ENCODE results near the gene MRPL38. TPM values are rescaled to one million over a fixed set of nuclear protein-coding genes. Genes with fewer than 3 reads are reported as not detected.

MRPL38 gene
- total RNA-seq, 3 donors from 2014 or later (not counting 1 experiment from before 2014, with no cell fraction given): 68.6 to 110 (median 96.7) TPM

- H3K27ac ChIP-seq (ENCODE audit: low read length): no peak overlapping the region
- no peaks in the 10 kb centered on the region for H3K9me3 ChIP-seq (ENCODE audit: control insufficient read depth, insufficient read depth, low read length)
- H3K4me1 ChIP-seq (ENCODE audit: control insufficient read depth, insufficient read depth, low read length): no peaks in the 10 kb centered on the region
- Mint-ChIP-seq H3K27me3 (ENCODE audit: low read depth in 2 of 2) (no peaks in the 10 kb centered on the region), H3K4me1 (no peaks in the 10 kb centered on the region), H3K4me3 (no peak overlapping the region), H3K27ac (no peak overlapping the region), H3K36me3 (no peaks in the 10 kb centered on the region), H3K9me3 (no peaks in the 10 kb centered on the region)
- no peaks in the 10 kb centered on the region for H3K27me3 ChIP-seq (ENCODE audit: control insufficient read depth, insufficient read depth, low read length)
- H3K36me3 ChIP-seq (ENCODE audit: control insufficient read depth, insufficient read depth, low read length): no peaks in the 10 kb centered on the region
- 96% methylated on average over 15 of the region's 15 CpGs for WGBS (ENCODE audit: insufficient coverage)
- H3K4me3 ChIP-seq (ENCODE audit: low read length): no peak overlapping the region
- intact Hi-C loops (cut with micrococcal nuclease): no loop called here
- ATAC-seq (no peak), DNase-seq (no peak)
- TF ChIP-seq CTCF (IDR thresholded peaks at IDR 0.05): no peak
These were observed 21.2 kb upstream of the MRPL38 start for GRCh38 chr17:75925912-75926311.

GRCh38 chr17:75925103-75925502, 20.4 kb upstream of the MRPL38 start:
- Mint-ChIP-seq H3K4me3 (no peak overlapping the region), H3K27ac (no peak overlapping the region), H3K4me1 (no peaks in the 10 kb centered on the region), H3K36me3 (no peaks in the 10 kb centered on the region), H3K9me3 (no peaks in the 10 kb centered on the region), H3K27me3 (ENCODE audit: low read depth in 2 of 2) (no peaks in the 10 kb centered on the region)
- Histone ChIP-seq H3K36me3 (ENCODE audit: control insufficient read depth, insufficient read depth, low read length) (no peaks in the 10 kb centered on the region), H3K4me1 (ENCODE audit: control insufficient read depth, insufficient read depth, low read length) (no peaks in the 10 kb centered on the region), H3K4me3 (ENCODE audit: low read length) (no peak overlapping the region), H3K9me3 (ENCODE audit: control insufficient read depth, insufficient read depth, low read length) (no peaks in the 10 kb centered on the region), H3K27me3 (ENCODE audit: control insufficient read depth, insufficient read depth, low read length) (no peaks in the 10 kb centered on the region), H3K27ac (ENCODE audit: low read length) (no peak overlapping the region)
- intact Hi-C loops (cut with micrococcal nuclease): no loop called here
- DNase-seq (no peak), ATAC-seq (no peak)
- WGBS (ENCODE audit: insufficient coverage): 98% methylated on average over 11 of the region's 11 CpGs
- TF ChIP-seq CTCF (IDR thresholded peaks at IDR 0.05): no peak

DNA sequence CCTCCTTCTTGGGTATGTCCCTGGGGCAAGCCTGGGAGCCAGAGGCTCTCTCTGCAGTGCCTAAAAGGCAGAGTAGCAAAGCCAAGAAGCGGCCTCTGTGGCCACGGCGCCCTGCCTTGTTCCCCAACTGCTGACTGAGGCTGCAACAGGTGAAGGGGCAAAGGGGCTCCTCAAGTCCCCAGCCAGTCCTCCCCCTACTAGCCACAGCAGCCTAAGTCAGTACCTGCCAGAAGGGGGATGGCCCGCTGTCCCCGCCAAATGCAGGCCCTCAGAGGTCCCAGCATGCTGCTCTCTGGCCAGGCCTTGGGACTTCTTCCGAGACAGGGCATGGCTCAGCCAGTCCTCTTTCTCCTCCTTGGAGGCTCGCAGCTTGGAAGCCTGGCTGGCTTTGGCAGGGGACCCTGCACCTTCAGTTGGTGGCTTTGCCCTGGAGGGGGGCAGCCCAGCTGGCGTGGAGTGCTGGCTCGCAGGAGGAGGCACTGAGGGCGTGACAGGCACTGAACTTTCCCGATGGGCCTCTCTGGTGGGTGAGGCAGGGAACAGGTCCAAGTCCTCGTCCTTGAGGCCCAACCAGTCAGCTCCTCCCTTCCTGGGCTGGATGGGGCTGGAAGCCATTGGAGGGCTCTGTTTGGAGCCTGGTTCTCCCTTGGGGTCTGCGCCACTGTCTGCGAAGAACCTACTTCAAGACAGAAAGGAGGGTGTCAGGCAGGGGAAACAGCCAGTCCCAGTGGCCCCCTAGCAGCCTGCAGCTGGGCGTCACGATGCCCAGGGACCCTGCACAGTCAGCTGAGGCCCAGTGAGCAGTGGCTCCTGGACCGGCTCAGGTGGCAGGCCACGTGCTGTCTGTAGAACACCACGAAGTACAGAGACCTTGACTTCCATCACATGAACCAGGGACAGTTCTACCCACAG, 18.5 kb upstream of the MRPL38 start:
- no peak overlapping the region for H3K27ac Mint-ChIP-seq
- DNase-seq (no peak), ATAC-seq (no peak)
- no peak for TF ChIP-seq CTCF (IDR thresholded peaks at IDR 0.05)
- no peak overlapping the region for H3K27ac ChIP-seq (ENCODE audit: low read length)
- no peaks in the 10 kb centered on the region for H3K4me1 Mint-ChIP-seq
- H3K36me3 Mint-ChIP-seq: no peaks in the 10 kb centered on the region
- no peaks in the 10 kb centered on the region for H3K27me3 Mint-ChIP-seq (ENCODE audit: low read depth in 2 of 2)
- no peaks in the 10 kb centered on the region for H3K36me3 ChIP-seq (ENCODE audit: control insufficient read depth, insufficient read depth, low read length)
- no peaks in the 10 kb centered on the region for H3K4me1 ChIP-seq (ENCODE audit: control insufficient read depth, insufficient read depth, low read length)
- H3K27me3 ChIP-seq (ENCODE audit: control insufficient read depth, insufficient read depth, low read length): no peaks in the 10 kb centered on the region
- no peak overlapping the region for H3K4me3 ChIP-seq (ENCODE audit: low read length)
- H3K9me3 Mint-ChIP-seq: no peaks in the 10 kb centered on the region
- H3K9me3 ChIP-seq (ENCODE audit: control insufficient read depth, insufficient read depth, low read length): no peaks in the 10 kb centered on the region
- 94% methylated on average over 19 of the region's 19 CpGs for WGBS (ENCODE audit: insufficient coverage)
- H3K4me3 Mint-ChIP-seq: no peak overlapping the region
- intact Hi-C loops (cut with micrococcal nuclease): no loop called here
